B cell (primary cell): ENCODE measurements around the gene EXD3.

Experiments
- EZH2 ChIP-seq: IDR thresholded peaks from 2 replicates; pipeline ENCODE4 v1.6.1; 2012; ENCODE audit warnings: borderline replicate concordance, low read depth, mild to moderate bottlenecking, moderate library complexity, low read length; ENCODE audit not compliant: insufficient read depth, poor library complexity, severe bottlenecking
- TF ChIP-seq, protein P1 (sequence below): fragments of 200-600 bp; IDR thresholded peaks from one replicate; pipeline ENCODE4 v1.8.0; 2022; ENCODE audit warnings: antibody characterized with exemption, mild to moderate bottlenecking

DNA sequence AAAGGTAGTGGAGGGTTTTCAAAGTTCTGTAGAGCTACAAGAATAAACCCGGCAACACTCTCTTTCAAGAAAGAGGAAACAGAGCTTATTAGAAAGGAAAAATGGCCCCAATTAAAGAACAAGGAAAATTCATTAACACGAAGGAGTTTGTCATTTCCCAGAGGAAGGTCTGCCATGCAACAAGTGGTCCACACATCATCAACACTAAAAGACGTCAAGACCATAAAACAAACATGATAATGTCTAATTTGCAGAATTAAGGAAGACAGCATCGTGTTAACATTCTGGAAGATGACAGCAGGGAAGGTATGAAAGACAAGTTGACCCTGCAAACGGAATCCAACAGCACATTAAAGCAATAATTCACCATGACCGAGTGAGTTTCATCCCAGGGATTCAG, 92.3 kb downstream of the EXD3 start:
- TF ChIP-seq, protein P1, sequence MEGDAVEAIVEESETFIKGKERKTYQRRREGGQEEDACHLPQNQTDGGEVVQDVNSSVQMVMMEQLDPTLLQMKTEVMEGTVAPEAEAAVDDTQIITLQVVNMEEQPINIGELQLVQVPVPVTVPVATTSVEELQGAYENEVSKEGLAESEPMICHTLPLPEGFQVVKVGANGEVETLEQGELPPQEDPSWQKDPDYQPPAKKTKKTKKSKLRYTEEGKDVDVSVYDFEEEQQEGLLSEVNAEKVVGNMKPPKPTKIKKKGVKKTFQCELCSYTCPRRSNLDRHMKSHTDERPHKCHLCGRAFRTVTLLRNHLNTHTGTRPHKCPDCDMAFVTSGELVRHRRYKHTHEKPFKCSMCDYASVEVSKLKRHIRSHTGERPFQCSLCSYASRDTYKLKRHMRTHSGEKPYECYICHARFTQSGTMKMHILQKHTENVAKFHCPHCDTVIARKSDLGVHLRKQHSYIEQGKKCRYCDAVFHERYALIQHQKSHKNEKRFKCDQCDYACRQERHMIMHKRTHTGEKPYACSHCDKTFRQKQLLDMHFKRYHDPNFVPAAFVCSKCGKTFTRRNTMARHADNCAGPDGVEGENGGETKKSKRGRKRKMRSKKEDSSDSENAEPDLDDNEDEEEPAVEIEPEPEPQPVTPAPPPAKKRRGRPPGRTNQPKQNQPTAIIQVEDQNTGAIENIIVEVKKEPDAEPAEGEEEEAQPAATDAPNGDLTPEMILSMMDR = no peak
- no peak for TF ChIP-seq EZH2
